IMR-90 (cell line): ENCODE data around the gene CLCN4. TPM values are rescaled to one million over a fixed set of nuclear protein-coding genes. Genes with fewer than 3 reads are reported as not detected.

Source experiments
- ATAC-seq: fragments of 200-7000 bp; cut with Tn5 transposase; 2 replicates; pipeline ENCODE4 v1.9.1; 2020; ENCODE audit warnings: low read depth, mild to moderate bottlenecking, moderate library complexity
- BruUV-seq: library from RNA; stranded (reverse); fragments of 400-500 nt; replicated peaks from 2 replicates; lab custom pipeline; 2021; lab: Mats Ljungman, UMichigan
- CTCF ChIA-PET: fragments of 300-600 bp; formaldehyde crosslinking; extraction: SDS; loops from one replicate; lab custom pipeline; 2021; ENCODE audit warnings: antibody characterized with exemption; lab: Yijun Ruan, JAX
- POLR2A ChIA-PET: fragments of 300-600 bp; sonication (Branson Sonifier 250); formaldehyde crosslinking; loops from one replicate; lab custom pipeline; 2022; ENCODE audit warnings: antibody characterized with exemption; ENCODE audit not compliant: unreplicated experiment; lab: Charles Lee
- DNase-seq: peaks from one replicate; pipeline ENCODE4 v3.0.0; 2013
- H2AFZ ChIP-seq: replicated peaks from 2 replicates; pipeline ENCODE3; 2013; ENCODE audit warnings: low read length, mild to moderate bottlenecking; ENCODE audit not compliant: poor library complexity
- H2AK5ac ChIP-seq: 2 replicates; pipeline ENCODE4 v1.6.1; 2013; ENCODE audit warnings: low read depth, low read length, inconsistent platforms
- H2AK9ac ChIP-seq: replicated peaks from 2 replicates; pipeline ENCODE3; 2013; ENCODE audit warnings: mild to moderate bottlenecking, low read depth, low read length, moderate library complexity; ENCODE audit not compliant: poor library complexity
- H2BK120ac ChIP-seq: 2 replicates; pipeline ENCODE4 v1.6.1; 2013; ENCODE audit warnings: low read depth, low read length, inconsistent platforms
- H2BK15ac ChIP-seq: 3 replicates; pipeline ENCODE4 v1.6.1; 2013; ENCODE audit warnings: low read depth, low read length, inconsistent platforms
- H2BK20ac ChIP-seq: 2 replicates; pipeline ENCODE4 v1.6.1; 2013; ENCODE audit warnings: low read depth, mild to moderate bottlenecking, inconsistent platforms, low read length, moderate library complexity
- H2BK5ac ChIP-seq: 2 replicates; pipeline ENCODE4 v1.6.1; 2013; ENCODE audit warnings: mild to moderate bottlenecking, low read depth, low read length, inconsistent platforms; ENCODE audit not compliant: poor library complexity, severe bottlenecking
- H3K14ac ChIP-seq: replicated peaks from 2 replicates; pipeline ENCODE4 v1.6.1; 2013; ENCODE audit warnings: low read depth, low read length, inconsistent platforms
- H3K18ac ChIP-seq: 2 replicates; pipeline ENCODE4 v1.6.1; 2013; ENCODE audit warnings: low read depth, low read length, control low read depth
- H3K23ac ChIP-seq: 2 replicates; pipeline ENCODE4 v1.6.1; 2013; ENCODE audit warnings: low read depth, low read length, inconsistent platforms
- H3K27ac ChIP-seq: 2 replicates; pipeline ENCODE4 v1.5.1; 2013; ENCODE audit warnings: mild to moderate bottlenecking, control low read depth, low read length; ENCODE audit not compliant: insufficient read depth
- H3K27me3 ChIP-seq: 2 replicates; pipeline ENCODE4 v1.6.1; 2013; ENCODE audit warnings: low read length; ENCODE audit not compliant: control insufficient read depth, insufficient read depth
- H3K36me3 ChIP-seq: 2 replicates; pipeline ENCODE4 v1.6.1; 2013; ENCODE audit warnings: low read length, mixed read lengths; ENCODE audit not compliant: control insufficient read depth, insufficient read depth
- H3K4ac ChIP-seq: 2 replicates; pipeline ENCODE4 v1.6.1; 2013; ENCODE audit warnings: low read depth, low read length, inconsistent platforms
- H3K4me1 ChIP-seq: 2 replicates; pipeline ENCODE4 v1.6.1; 2013; ENCODE audit warnings: low read length, mixed read lengths; ENCODE audit not compliant: control insufficient read depth, insufficient read depth
- H3K4me2 ChIP-seq: 2 replicates; pipeline ENCODE4 v1.6.1; 2013; ENCODE audit warnings: low read depth, mild to moderate bottlenecking, control low read depth, low read length, moderate library complexity
- H3K4me3 ChIP-seq: 2 replicates; pipeline ENCODE4 v1.5.1; 2013; ENCODE audit warnings: low read depth, mild to moderate bottlenecking, control low read depth, low read length, moderate library complexity; ENCODE audit not compliant: insufficient read depth
- H3K56ac ChIP-seq: 2 replicates; pipeline ENCODE4 v1.6.1; 2013; ENCODE audit warnings: low read length, inconsistent platforms; ENCODE audit not compliant: insufficient read depth; ENCODE audit errors: extremely low read depth
- H3K79me1 ChIP-seq, 2 experiments: 2 replicates each; pipeline ENCODE4 v1.6.1; 2013; ENCODE audit warnings: low read length in 2 of 2, inconsistent platforms in 1 of 2, low read depth in 1 of 2
- H3K9ac ChIP-seq: 2 replicates; pipeline ENCODE4 v1.6.1; 2013; ENCODE audit warnings: low read depth, low read length, control low read depth
- H3K9me1 ChIP-seq: 2 replicates; pipeline ENCODE4 v1.6.1; 2013; ENCODE audit warnings: low read length, inconsistent platforms; ENCODE audit not compliant: insufficient read depth
- H3K9me3 ChIP-seq: 2 replicates; pipeline ENCODE4 v1.6.1; 2013; ENCODE audit warnings: low read length; ENCODE audit not compliant: control insufficient read depth, insufficient read depth
- H4K20me1 ChIP-seq: 2 replicates; pipeline ENCODE4 v1.6.1; 2013; ENCODE audit warnings: low read length, inconsistent platforms; ENCODE audit not compliant: insufficient read depth
- H4K5ac ChIP-seq: 2 replicates; pipeline ENCODE4 v1.6.1; 2013; ENCODE audit warnings: mild to moderate bottlenecking, low read depth, low read length, control low read depth
- H4K8ac ChIP-seq, 2 experiments: 2 replicates each; pipeline ENCODE4 v1.6.1; 2013; ENCODE audit warnings: low read depth in 2 of 2, low read length in 2 of 2, control low read depth in 1 of 2, inconsistent platforms in 1 of 2
- H4K91ac ChIP-seq: 2 replicates; pipeline ENCODE4 v1.6.1; 2013; ENCODE audit warnings: low read depth, low read length, inconsistent platforms; ENCODE audit not compliant: insufficient read depth
- BHLHE40 ChIP-seq: fragments of 150-350 bp; IDR thresholded peaks from 2 replicates; pipeline ENCODE4 v1.6.1; 2016; ENCODE audit warnings: mild to moderate bottlenecking, low read depth, low read length
- CEBPB ChIP-seq: IDR thresholded peaks from 2 replicates; pipeline ENCODE4 v1.6.1; 2012; ENCODE audit warnings: low read depth, low read length, improper control_type of control experiment
- CHD1 ChIP-seq: IDR thresholded peaks from 2 replicates; pipeline ENCODE4 v1.6.1; 2012; ENCODE audit warnings: low read depth, low read length, improper control_type of control experiment
- CTCF ChIP-seq: conservative IDR thresholded peaks from 2 replicates; pipeline ENCODE4 v1.5.1; 2012; ENCODE audit warnings: mild to moderate bottlenecking, low read depth, low read length, improper control_type of control experiment
- ELK1 ChIP-seq: fragments of 150-350 bp; IDR thresholded peaks from 2 replicates; pipeline ENCODE4 v1.6.1; 2016; ENCODE audit warnings: low read depth, mild to moderate bottlenecking, low read length, moderate library complexity, borderline replicate concordance
- FOS ChIP-seq: fragments of 150-350 bp; IDR thresholded peaks from 2 replicates; pipeline ENCODE4 v1.6.1; 2016; ENCODE audit warnings: low read depth, low read length
- MAFK ChIP-seq: IDR thresholded peaks from 2 replicates; pipeline ENCODE4 v1.6.1; 2012; ENCODE audit warnings: low read depth, low read length, improper control_type of control experiment
- MAZ ChIP-seq: IDR thresholded peaks from 2 replicates; pipeline ENCODE4 v1.6.1; 2012; ENCODE audit warnings: low read depth, mild to moderate bottlenecking, low read length, improper control_type of control experiment, moderate library complexity, borderline replicate concordance
- MXI1 ChIP-seq: IDR thresholded peaks from 2 replicates; pipeline ENCODE4 v1.6.1; 2012; ENCODE audit warnings: low read depth, mild to moderate bottlenecking, low read length, moderate library complexity, borderline replicate concordance
- NFE2L2 ChIP-seq: fragments of 150-350 bp; IDR thresholded peaks from 2 replicates; pipeline ENCODE4 v1.6.1; 2016; ENCODE audit warnings: low read depth, mild to moderate bottlenecking, low read length
- POLR2A ChIP-seq: IDR thresholded peaks from 2 replicates; pipeline ENCODE4 v1.6.1; 2012; ENCODE audit warnings: mild to moderate bottlenecking, low read depth, low read length
- RAD21 ChIP-seq: IDR thresholded peaks from 2 replicates; pipeline ENCODE4 v1.6.1; 2012; ENCODE audit warnings: low read length, improper control_type of control experiment
- RCOR1 ChIP-seq: IDR thresholded peaks from 2 replicates; pipeline ENCODE4 v1.6.1; 2012; ENCODE audit warnings: mild to moderate bottlenecking, low read length, improper control_type of control experiment; ENCODE audit not compliant: insufficient replicate concordance
- RFX5 ChIP-seq: IDR thresholded peaks from 2 replicates; pipeline ENCODE4 v1.8.0; 2012; ENCODE audit warnings: low read depth, mild to moderate bottlenecking, low read length, moderate library complexity
- SMC3 ChIP-seq: fragments of 150-350 bp; IDR thresholded peaks from 2 replicates; pipeline ENCODE4 v1.6.1; 2016; ENCODE audit warnings: low read depth, mild to moderate bottlenecking, antibody characterized with exemption, low read length, moderate library complexity
- USF2 ChIP-seq: fragments of 150-350 bp; IDR thresholded peaks from 2 replicates; pipeline ENCODE4 v1.6.1; 2017; ENCODE audit warnings: mild to moderate bottlenecking, antibody characterized with exemption, low read length, low read depth
- WGBS, 2 experiments: methylation state at CpG; one replicate each; pipeline versions ENCODE4 v1.1.5 to v1.1.7; 2013; ENCODE audit warnings: missing lambda C conversion rate in 2 of 2; ENCODE audit not compliant: insufficient read length in 1 of 2; ENCODE audit errors: extremely low coverage in 2 of 2; 5-methylcytosine and 5-hydroxymethylcytosine counted together
- dilution Hi-C: fragments of 300-500 bp; cut with HindIII; formaldehyde crosslinking; loops from one replicate; pipeline ENCODE4 v1.14.3; 2018; ENCODE audit warnings: low sequenced_read_pairs; ENCODE audit not compliant: unreplicated experiment
- in situ Hi-C: fragments of 300-500 bp; cut with MboI; formaldehyde crosslinking; loops from 3 replicates; pipeline ENCODE4 v1.14.3; 2019; ENCODE audit warnings: low sequenced_read_pairs, inconsistent platforms, mixed read lengths
- intact Hi-C: fragments of 100-400 bp; cut with micrococcal nuclease; formaldehyde crosslinking; loops from 2 replicates; pipeline ENCODE4 v1.10.0; 2022
- polyA plus RNA-seq, 3 experiments: library from polyadenylated mRNA; depleted of rRNA; stranded (reverse); fragments of >200 nt; gene quantifications; 2 replicates each; pipeline ENCODE4 v1.2.3, GENCODE V29; 2012; ENCODE audit warnings: low replicate concordance in 1 of 3
- total RNA-seq: library from RNA; depleted of rRNA; stranded (reverse); fragments of >200 nt; gene quantifications from 2 replicates; pipeline ENCODE4 v1.2.3, GENCODE V29; 2012

The CLCN4 gene
- total and polyA plus RNA-seq, 2 of the 4 experiments (the other 2 are of a cell fraction) = 2.2 to 4.5 TPM

GRCh38 chrX:10265775-10266174 is 109.0 kb downstream of the CLCN4 start:
- DNase-seq = no peak
- H2BK120ac ChIP-seq = no peak overlapping the region
- no peak overlapping the region for H2BK5ac ChIP-seq
- WGBS, 2 experiments = no CpG with 5 or more reads among the region's 2 CpGs
- dilution Hi-C loops (no loop called here), intact Hi-C loops (no loop called here), in situ Hi-C loops (no loop called here)
- H3K4me1 ChIP-seq = no peaks in the 10 kb centered on the region
- no peak overlapping the region for H3K4me2 ChIP-seq
- ChIA-PET POLR2A (no interaction called here), CTCF (no interaction called here)
- H4K91ac ChIP-seq = no peak overlapping the region
- no peaks in the 10 kb centered on the region for H4K20me1 ChIP-seq
- H2BK20ac ChIP-seq = no peak overlapping the region
- no peaks in the 10 kb centered on the region for H3K9me1 ChIP-seq
- no peak overlapping the region for H3K4ac ChIP-seq
- H3K23ac ChIP-seq = no peak overlapping the region
- H2AK5ac ChIP-seq = no peak overlapping the region
- no TSS peak for BruUV-seq
- H3K56ac ChIP-seq = no peak overlapping the region
- H3K4me3 ChIP-seq = no peak overlapping the region
- H4K8ac ChIP-seq = no peak overlapping the region
- no peaks in the 10 kb centered on the region for H3K27me3 ChIP-seq
- H3K36me3 ChIP-seq = no peaks in the 10 kb centered on the region
- peaks cover 3% of the 10 kb centered on the region for H3K9me3 ChIP-seq
- no peak overlapping the region for H3K18ac ChIP-seq
- H4K5ac ChIP-seq = no peak overlapping the region
- H3K27ac ChIP-seq = no peak overlapping the region
- H3K14ac ChIP-seq = no peak overlapping the region
- TF ChIP-seq BHLHE40 (no peak), CHD1 (no peak), MAFK (no peak), NFE2L2 (no peak), RCOR1 (no peak), ELK1 (no peak), CEBPB (no peak), RFX5 (no peak), RAD21 (no peak), POLR2A (no peak), CTCF (no peak), USF2 (no peak), MAZ (no peak), MXI1 (no peak), SMC3 (no peak), FOS (no peak)
- no peaks in the 10 kb centered on the region for H3K79me1 ChIP-seq
- H2BK15ac ChIP-seq = no peak overlapping the region
- no peak overlapping the region for H3K9ac ChIP-seq
- no peak overlapping the region for H2AFZ ChIP-seq
- no peak overlapping the region for H2AK9ac ChIP-seq
- ATAC-seq = no peak
